GM18519 (cell line): ENCODE data around the gene KNSTRN.
A peak's percentile ranks its signal among the peaks of the same experiment; 100 is the strongest.

Experiments used
- ATAC-seq: cut with Tn5 transposase; IDR thresholded peaks from one replicate; pipeline ENCODE4 v1.9.1; 2021; ENCODE audit warnings: mild to moderate bottlenecking, moderate library complexity; ENCODE audit not compliant: unreplicated experiment, low FRiP score

Gene KNSTRN

GRCh38 chr15:40345225-40345866 lies 37.2 kb upstream of the KNSTRN start:
- no peak for ATAC-seq

GRCh38 chr15:40345867-40346578 lies 36.5 kb upstream of the KNSTRN start:
- no peak for ATAC-seq

GRCh38 chr15:40346579-40347558 lies 35.7 kb upstream of the KNSTRN start:
- ATAC-seq: no peak

GRCh38 chr15:40347559-40348473 lies 34.7 kb upstream of the KNSTRN start:
- no peak for ATAC-seq

- ATAC-seq: no peak
Measured at GRCh38 chr15:40348474-40348870, 34.0 kb upstream of the KNSTRN start.

- no peak for ATAC-seq
Measured at GRCh38 chr15:40349163-40349562, 33.4 kb upstream of the KNSTRN start.

- ATAC-seq: no peak
Measured at GRCh38 chr15:40352281-40352901, 30.1 kb upstream of the KNSTRN start.

GRCh38 chr15:40353697-40354096 lies 28.8 kb upstream of the KNSTRN start:
- ATAC-seq: no peak

- no peak for ATAC-seq
Measured at GRCh38 chr15:40354408-40355171, 27.9 kb upstream of the KNSTRN start.

GRCh38 chr15:40355976-40356585 lies 26.4 kb upstream of the KNSTRN start:
- no peak for ATAC-seq

- ATAC-seq: no peak
Measured at GRCh38 chr15:40357246-40357645, 25.3 kb upstream of the KNSTRN start.

- ATAC-seq: peak; percentile 59
Measured at GRCh38 chr15:40357723-40358470, 24.6 kb upstream of the KNSTRN start, which contains the start of gene DISP2. Gene DISP2, plus strand, starts transcription at chr15:40358219. Its CDS starts 103 bp downstream, at chr15:40358322.

- no peak for ATAC-seq
Measured at GRCh38 chr15:40358471-40359353, 23.8 kb upstream of the KNSTRN start.

- no peak for ATAC-seq
Measured at GRCh38 chr15:40360015-40360414, 22.5 kb upstream of the KNSTRN start.

- ATAC-seq: no peak
Measured at GRCh38 chr15:40361640-40362039, 20.9 kb upstream of the KNSTRN start.

GRCh38 chr15:40363611-40364010 lies 18.9 kb upstream of the KNSTRN start:
- no peak for ATAC-seq

- no peak for ATAC-seq
Measured at GRCh38 chr15:40364251-40364650, 18.3 kb upstream of the KNSTRN start.
